CD8-positive, alpha-beta memory T cell (primary cell): ENCODE measurements around the gene CTNND2. TPM values are rescaled to one million over a fixed set of nuclear protein-coding genes. Genes with fewer than 3 reads are reported as not detected.

Experiments
- CTCF ChIA-PET: fragments of 350-600 bp; sonication (Branson Sonifier 250); formaldehyde crosslinking; loops from one replicate; lab custom pipeline; 2021; ENCODE audit warnings: antibody characterized with exemption; lab: Charles Lee
- POLR2A ChIA-PET: fragments of 350-600 bp; sonication (Branson Sonifier 250); formaldehyde crosslinking; loops from one replicate; lab custom pipeline; 2021; ENCODE audit warnings: antibody characterized with exemption; lab: Charles Lee
- DNase-seq, 5 donors: peaks; one replicate each; pipeline versions ENCODE4 v3.0.0 to v3.0.0-alpha.2; 2020 to 2022; ENCODE audit warnings: mixed read lengths in 1 of 5
- H3K27ac ChIP-seq: one replicate; pipeline ENCODE4 v1.7.0; 2013; ENCODE audit warnings: low read depth, mild to moderate bottlenecking, low read length, moderate library complexity
- H3K27me3 ChIP-seq: 2 replicates; pipeline ENCODE4 v1.7.0; 2013; ENCODE audit warnings: low read length, mild to moderate bottlenecking; ENCODE audit not compliant: insufficient read depth, poor library complexity, severe bottlenecking
- H3K36me3 ChIP-seq: 2 replicates; pipeline ENCODE4 v1.7.0; 2013; ENCODE audit warnings: mild to moderate bottlenecking, low read length, moderate library complexity; ENCODE audit not compliant: insufficient read depth
- H3K4me1 ChIP-seq: 2 replicates; pipeline ENCODE4 v1.7.0; 2013; ENCODE audit warnings: mild to moderate bottlenecking, low read length, moderate library complexity; ENCODE audit not compliant: insufficient read depth
- H3K4me3 ChIP-seq: 2 replicates; pipeline ENCODE4 v1.7.0; 2013; ENCODE audit warnings: mild to moderate bottlenecking, low read length
- H3K9me3 ChIP-seq: 2 replicates; pipeline ENCODE4 v1.7.0; 2013; ENCODE audit warnings: mild to moderate bottlenecking, low read length
- H3K27ac Mint-ChIP-seq, 8 donors: one replicate each; pipeline ENCODE4 v1.8.0; 2020 to 2021; ENCODE audit warnings: mixed read lengths in 8 of 8, mild to moderate bottlenecking in 6 of 8, inconsistent platforms in 3 of 8, moderate library complexity in 3 of 8
- H3K27me3 Mint-ChIP-seq, 2 donors: one replicate each; pipeline ENCODE4 v1.8.0; 2020 to 2021; ENCODE audit warnings: mixed read lengths in 2 of 2, mild to moderate bottlenecking in 1 of 2, moderate library complexity in 1 of 2
- H3K36me3 Mint-ChIP-seq, 3 donors: one replicate each; pipeline ENCODE4 v1.8.0; 2020 to 2021; ENCODE audit warnings: mixed read lengths in 3 of 3, inconsistent platforms in 1 of 3, mild to moderate bottlenecking in 1 of 3
- H3K4me1 Mint-ChIP-seq, 3 donors: one replicate each; pipeline ENCODE4 v1.8.0; 2020 to 2021; ENCODE audit warnings: mixed read lengths in 3 of 3, inconsistent platforms in 1 of 3, mild to moderate bottlenecking in 1 of 3
- H3K4me3 Mint-ChIP-seq, 7 donors: one replicate each; pipeline ENCODE4 v1.8.0; 2020 to 2021; ENCODE audit warnings: mixed read lengths in 7 of 7, mild to moderate bottlenecking in 6 of 7, moderate library complexity in 4 of 7, inconsistent platforms in 2 of 7
- H3K9me3 Mint-ChIP-seq, 5 donors: one replicate each; pipeline ENCODE4 v1.8.0; 2020 to 2022; ENCODE audit warnings: mixed read lengths in 5 of 5, mild to moderate bottlenecking in 3 of 5, moderate library complexity in 2 of 5, inconsistent platforms in 1 of 5
- polyA plus RNA-seq: library from polyadenylated mRNA; unstranded; fragments of 300-500 nt; fragmentation: Illumina TruSeq; gene quantifications from one replicate; pipeline ENCODE4 v1.2.3, GENCODE V29; 2021
- total RNA-seq, 2 experiments: library from RNA; stranded (reverse); gene quantifications; one replicate each; pipeline ENCODE4 v1.2.3, GENCODE V29; 2021

CTNND2 gene
- total and polyA plus RNA-seq, 3 experiments from 2014 or later: not detected

DNA sequence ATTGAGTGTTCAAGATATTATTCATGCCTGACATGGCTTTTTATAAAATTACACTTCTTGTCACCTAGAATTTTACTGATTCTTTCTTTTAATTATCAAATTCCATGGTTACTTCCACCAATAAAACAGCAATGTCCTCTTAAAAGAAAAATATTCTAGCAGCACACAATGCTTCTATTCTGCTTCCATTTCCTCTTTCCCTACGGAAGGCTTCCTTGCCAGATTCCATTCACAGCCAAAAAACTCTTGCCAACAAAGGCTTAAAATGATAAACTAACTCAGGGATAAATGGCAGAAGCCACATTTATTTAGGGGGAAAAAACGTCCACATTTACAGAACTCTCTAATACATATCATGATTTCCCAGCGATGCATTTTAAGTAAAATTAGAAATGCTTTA is 111.6 kb downstream of the CTNND2 start:
- Mint-ChIP-seq H3K36me3 (no peaks in the 10 kb centered on the region), H3K4me3 (no peak overlapping the region), H3K27me3 (no peaks in the 10 kb centered on the region), H3K4me1 (no peaks in the 10 kb centered on the region), H3K9me3 (peaks cover 0 to 14% (median 0%) of the 10 kb centered on the region in 5 donors), H3K27ac (no peak overlapping the region)
- H3K4me1 ChIP-seq: no peaks in the 10 kb centered on the region
- H3K27ac ChIP-seq: no peak overlapping the region
- no peaks in the 10 kb centered on the region for H3K9me3 ChIP-seq
- H3K27me3 ChIP-seq: no peaks in the 10 kb centered on the region
- POLR2A ChIA-PET: no interaction called here
- CTCF ChIA-PET: no interaction called here
- no peaks in the 10 kb centered on the region for H3K36me3 ChIP-seq
- DNase-seq: no peak
- H3K4me3 ChIP-seq: no peak overlapping the region

GRCh38 chr5:11791792-11792191 is 112.5 kb downstream of the CTNND2 start:
- Histone ChIP-seq H3K4me3 (no peak overlapping the region), H3K36me3 (no peaks in the 10 kb centered on the region), H3K27ac (no peak overlapping the region), H3K4me1 (no peaks in the 10 kb centered on the region), H3K27me3 (no peaks in the 10 kb centered on the region), H3K9me3 (no peaks in the 10 kb centered on the region)
- Mint-ChIP-seq H3K36me3 (no peaks in the 10 kb centered on the region), H3K27me3 (no peaks in the 10 kb centered on the region), H3K4me3 (no peak overlapping the region), H3K27ac (no peak overlapping the region), H3K4me1 (no peaks in the 10 kb centered on the region), H3K9me3 (peaks cover 0 to 14% (median 0%) of the 10 kb centered on the region in 5 donors)
- ChIA-PET POLR2A (no interaction called here), CTCF (no interaction called here)
- no peak for DNase-seq

GRCh38 chr5:11790201-11790600 is 114.0 kb downstream of the CTNND2 start:
- H3K27me3 ChIP-seq: no peaks in the 10 kb centered on the region
- POLR2A ChIA-PET: no interaction called here
- H3K4me1 ChIP-seq: no peaks in the 10 kb centered on the region
- no peaks in the 10 kb centered on the region for H3K27me3 Mint-ChIP-seq
- H3K4me3 ChIP-seq: no peak overlapping the region
- peaks cover 0 to 10% (median 0%) of the 10 kb centered on the region in 5 donors for H3K9me3 Mint-ChIP-seq
- H3K4me3 Mint-ChIP-seq: no peak overlapping the region
- no peaks in the 10 kb centered on the region for H3K36me3 ChIP-seq
- DNase-seq: no peak
- H3K4me1 Mint-ChIP-seq: no peaks in the 10 kb centered on the region
- H3K9me3 ChIP-seq: no peaks in the 10 kb centered on the region
- H3K27ac ChIP-seq: no peak overlapping the region
- no peaks in the 10 kb centered on the region for H3K36me3 Mint-ChIP-seq
- CTCF ChIA-PET: no interaction called here
- no peak overlapping the region for H3K27ac Mint-ChIP-seq

GRCh38 chr5:11785771-11786352 is 118.4 kb downstream of the CTNND2 start:
- H3K27ac ChIP-seq: no peak overlapping the region
- Mint-ChIP-seq H3K36me3 (no peaks in the 10 kb centered on the region), H3K4me3 (no peak overlapping the region), H3K27me3 (no peaks in the 10 kb centered on the region), H3K4me1 (no peaks in the 10 kb centered on the region), H3K9me3 (peaks cover 0 to 17% (median 3%) of the 10 kb centered on the region in 5 donors), H3K27ac (no peak overlapping the region)
- no peak for DNase-seq
- ChIA-PET CTCF (no interaction called here), POLR2A (no interaction called here)
- H3K4me3 ChIP-seq: no peak overlapping the region
- H3K36me3 ChIP-seq: no peaks in the 10 kb centered on the region
- no peaks in the 10 kb centered on the region for H3K9me3 ChIP-seq
- no peaks in the 10 kb centered on the region for H3K4me1 ChIP-seq
- H3K27me3 ChIP-seq: no peaks in the 10 kb centered on the region

DNA sequence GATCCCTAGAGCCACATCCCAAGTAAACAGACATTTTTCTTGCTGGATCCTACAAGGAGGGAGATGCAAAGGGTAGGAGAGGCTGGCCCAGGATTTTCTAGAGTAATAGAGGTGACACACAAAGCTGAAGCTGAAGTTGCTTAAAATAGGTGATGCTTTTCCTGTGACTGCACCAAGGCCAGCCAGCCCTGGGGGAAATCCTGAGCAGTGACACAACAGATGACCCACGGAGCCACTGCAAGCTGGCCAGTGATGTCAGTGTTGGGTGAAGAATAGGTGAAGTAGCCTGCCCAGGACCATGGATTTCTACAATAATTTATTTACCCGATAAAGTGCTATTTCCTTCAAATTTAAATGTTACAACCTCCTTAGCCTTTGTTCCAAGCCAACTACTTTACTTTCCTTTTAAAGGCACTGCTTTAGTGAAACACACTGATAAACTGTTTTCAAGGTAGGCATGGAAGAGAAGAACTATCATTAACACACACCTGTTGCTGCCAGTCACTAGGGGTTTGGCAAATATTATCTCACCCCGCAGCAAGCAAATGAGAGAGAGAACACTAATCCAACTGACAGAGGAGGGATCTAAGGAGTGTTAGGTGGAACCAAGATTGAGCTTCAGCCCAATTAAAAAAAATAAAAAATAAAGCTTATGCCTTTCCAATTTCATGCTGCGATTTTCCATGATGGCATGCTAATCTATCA is 123.5 kb downstream of the CTNND2 start:
- Mint-ChIP-seq H3K9me3 (peaks cover 0 to 19% (median 5%) of the 10 kb centered on the region in 5 donors), H3K4me3 (no peak overlapping the region), H3K36me3 (no peaks in the 10 kb centered on the region), H3K27me3 (no peaks in the 10 kb centered on the region), H3K4me1 (no peaks in the 10 kb centered on the region), H3K27ac (no peak overlapping the region)
- H3K4me1 ChIP-seq: no peaks in the 10 kb centered on the region
- POLR2A ChIA-PET: no interaction called here
- DNase-seq: no peak
- no peak overlapping the region for H3K27ac ChIP-seq
- no peak overlapping the region for H3K4me3 ChIP-seq
- H3K36me3 ChIP-seq: no peaks in the 10 kb centered on the region
- CTCF ChIA-PET: no interaction called here
- no peaks in the 10 kb centered on the region for H3K9me3 ChIP-seq
- no peaks in the 10 kb centered on the region for H3K27me3 ChIP-seq

- Mint-ChIP-seq H3K36me3 (peaks cover 0 to 1% (median 0%) of the 10 kb centered on the region in 3 donors), H3K4me1 (no peaks in the 10 kb centered on the region), H3K9me3 (peaks cover 3 to 24% (median 8%) of the 10 kb centered on the region in 5 donors), H3K27me3 (no peaks in the 10 kb centered on the region), H3K4me3 (no peak overlapping the region), H3K27ac (no peak overlapping the region)
- POLR2A ChIA-PET: no interaction called here
- Histone ChIP-seq H3K27ac (no peak overlapping the region), H3K36me3 (no peaks in the 10 kb centered on the region), H3K4me1 (no peaks in the 10 kb centered on the region), H3K9me3 (no peaks in the 10 kb centered on the region), H3K27me3 (no peaks in the 10 kb centered on the region), H3K4me3 (no peak overlapping the region)
- CTCF ChIA-PET: no interaction called here
- no peak for DNase-seq
These were observed 127.2 kb downstream of the CTNND2 start for GRCh38 chr5:11777096-11777495.

- Mint-ChIP-seq H3K4me3 (no peak overlapping the region), H3K27me3 (no peaks in the 10 kb centered on the region), H3K4me1 (no peaks in the 10 kb centered on the region), H3K27ac (no peak overlapping the region), H3K36me3 (peaks cover 0 to 1% (median 0%) of the 10 kb centered on the region in 3 donors), H3K9me3 (peaks cover 3 to 23% (median 7%) of the 10 kb centered on the region in 5 donors)
- DNase-seq: no peak
- H3K4me3 ChIP-seq: no peak overlapping the region
- ChIA-PET POLR2A (no interaction called here), CTCF (no interaction called here)
- no peaks in the 10 kb centered on the region for H3K36me3 ChIP-seq
- no peaks in the 10 kb centered on the region for H3K9me3 ChIP-seq
- no peak overlapping the region for H3K27ac ChIP-seq
- H3K27me3 ChIP-seq: no peaks in the 10 kb centered on the region
- no peaks in the 10 kb centered on the region for H3K4me1 ChIP-seq
These were observed 133.9 kb downstream of the CTNND2 start for GRCh38 chr5:11770310-11770709.

DNA sequence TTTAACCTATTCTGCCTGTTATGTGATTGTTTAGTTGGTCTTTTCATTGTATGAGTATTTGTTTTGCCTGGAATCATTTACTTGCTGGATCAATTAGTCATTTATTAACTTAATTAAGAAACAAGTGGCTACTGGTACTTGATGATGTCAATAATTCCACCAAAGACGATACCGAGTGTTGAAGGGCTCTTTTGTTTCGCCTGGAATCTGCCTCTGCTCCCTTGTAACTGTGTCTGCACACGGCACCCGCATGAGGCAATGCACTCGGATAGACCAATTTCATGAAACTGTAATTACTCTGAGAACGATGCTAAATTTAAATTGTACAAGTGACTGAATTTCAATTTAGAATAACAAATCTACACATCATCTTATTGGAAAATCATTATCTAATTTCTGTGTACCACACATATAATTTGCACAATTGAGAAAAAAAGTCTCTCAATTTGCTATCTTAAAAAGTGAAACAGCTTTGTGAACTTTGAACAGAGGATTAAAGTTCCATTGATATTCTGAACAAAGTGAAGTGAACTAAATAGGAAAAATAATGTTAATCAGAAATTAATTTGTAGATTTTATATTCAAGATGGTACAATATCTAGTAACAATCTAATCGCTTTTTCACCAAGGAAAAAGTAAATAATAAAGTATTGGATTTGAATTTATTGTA is 143.2 kb downstream of the CTNND2 start:
- no peaks in the 10 kb centered on the region for H3K36me3 ChIP-seq
- no peak overlapping the region for H3K4me3 ChIP-seq
- Mint-ChIP-seq H3K27ac (no peak overlapping the region), H3K4me3 (no peak overlapping the region), H3K4me1 (no peaks in the 10 kb centered on the region), H3K36me3 (no peaks in the 10 kb centered on the region), H3K27me3 (no peaks in the 10 kb centered on the region), H3K9me3 (peaks cover 0 to 27% (median 5%) of the 10 kb centered on the region in 5 donors)
- no peaks in the 10 kb centered on the region for H3K27me3 ChIP-seq
- no peaks in the 10 kb centered on the region for H3K9me3 ChIP-seq
- no peak overlapping the region for H3K27ac ChIP-seq
- DNase-seq: no peak
- ChIA-PET CTCF (no interaction called here), POLR2A (no interaction called here)
- H3K4me1 ChIP-seq: no peaks in the 10 kb centered on the region
